GM12878 (cell line): ENCODE results near the gene GABARAPL2. TPM values are rescaled to one million over a fixed set of nuclear protein-coding genes. Genes with fewer than 3 reads are reported as not detected.
"Not testable (repeated sequence)": the region's sequence is repeated elsewhere in the genome, so short reads cannot be mapped to it uniquely, and the experiment has no call there.

ENCODE experiments used
- ATAC-seq: fragments of 200-7000 bp; cut with Tn5 transposase; 3 replicates; pipeline ENCODE4 v1.9.1; 2020; ENCODE audit warnings: mild to moderate bottlenecking, moderate library complexity
- BruUV-seq: library from RNA; stranded (reverse); fragments of 400-500 nt; replicated peaks from 2 replicates; lab custom pipeline; 2021; lab: Mats Ljungman, UMichigan
- CTCF ChIA-PET: fragments of 300-600 bp; sonication (Branson Sonifier 250); formaldehyde crosslinking; extraction: SDS; loops from one replicate; lab custom pipeline; 2021; ENCODE audit warnings: inconsistent platforms; lab: Yijun Ruan, JAX
- POLR2A ChIA-PET: fragments of 350-600 bp; formaldehyde crosslinking; extraction: SDS; loops from one replicate; lab custom pipeline; 2021; ENCODE audit warnings: inconsistent platforms; lab: Charles Lee
- RAD21 ChIA-PET: fragments of 300-600 bp; sonication (Branson Sonifier 250); formaldehyde crosslinking; loops from one replicate; lab custom pipeline; 2023; ENCODE audit warnings: antibody characterized with exemption; ENCODE audit not compliant: unreplicated experiment; lab: Charles Lee
- SMC1A ChIA-PET: fragments of 300-600 bp; sonication (Branson Sonifier 250); formaldehyde crosslinking; loops from one replicate; lab custom pipeline; 2023; ENCODE audit not compliant: unreplicated experiment, uncharacterized antibody; lab: Charles Lee
- DNase-seq: peaks from one replicate; pipeline ENCODE4 v3.0.0-alpha.2; 2011; ENCODE audit warnings: low read depth, low spot score
- FAIRE-seq: peaks from 3 replicates; lab custom pipeline; 2011; peaks lifted over from hg19 to GRCh38; lab: Jason Lieb, UNC
- H2AFZ ChIP-seq: 2 replicates; pipeline ENCODE4 v1.6.0; 2011; ENCODE audit warnings: low read depth, low read length, control low read depth; ENCODE audit not compliant: control insufficient read depth
- H3K27ac ChIP-seq: 2 replicates; pipeline ENCODE4 v1.5.1; 2011; ENCODE audit warnings: control low read depth; ENCODE audit not compliant: control insufficient read depth, insufficient read depth
- H3K27me3 ChIP-seq, 2 experiments: replicated peaks in 1 of 2; 2 replicates each; pipeline versions ENCODE4 v1.6.0 to v1.6.1; 2011; ENCODE audit warnings: low read length in 1 of 2; ENCODE audit not compliant: control insufficient read depth in 2 of 2, insufficient read depth in 2 of 2
- H3K36me3 ChIP-seq, 2 experiments: 2 replicates each; pipeline ENCODE4 v1.5.1; 2011; ENCODE audit warnings: low read length in 1 of 2; ENCODE audit not compliant: control insufficient read depth in 2 of 2, insufficient read depth in 2 of 2
- H3K4me1 ChIP-seq: 2 replicates; pipeline ENCODE4 v1.6.1; 2011; ENCODE audit warnings: mild to moderate bottlenecking, low read length, moderate library complexity, mixed read lengths; ENCODE audit not compliant: control insufficient read depth, insufficient read depth
- H3K4me2 ChIP-seq: 2 replicates; pipeline ENCODE4 v1.6.0; 2011; ENCODE audit warnings: control low read depth; ENCODE audit not compliant: control insufficient read depth, insufficient read depth
- H3K4me3 ChIP-seq: fragments of 200-600 bp; sonication (generic); 2 replicates; pipeline ENCODE4 v1.5.1; 2016
- H3K79me2 ChIP-seq: 2 replicates; pipeline ENCODE4 v1.6.0; 2011; ENCODE audit warnings: low read length; ENCODE audit not compliant: control insufficient read depth, insufficient read depth
- H3K9ac ChIP-seq: 2 replicates; pipeline ENCODE4 v1.8.0; 2011; ENCODE audit warnings: low read length, control low read depth, mixed read lengths; ENCODE audit not compliant: control insufficient read depth, insufficient read depth
- H3K9me3 ChIP-seq: replicated peaks from 3 replicates; pipeline ENCODE4 v1.5.1; 2011; ENCODE audit warnings: mild to moderate bottlenecking, low read length; ENCODE audit not compliant: control insufficient read depth, insufficient read depth
- H4K20me1 ChIP-seq: 2 replicates; pipeline ENCODE4 v1.6.0; 2011; ENCODE audit not compliant: control insufficient read depth, insufficient read depth
- FOXM1 ChIP-seq: IDR thresholded peaks from 2 replicates; pipeline ENCODE4 v1.6.1; 2012; ENCODE audit warnings: low read depth, mild to moderate bottlenecking, inconsistent platforms, low read length, moderate library complexity
- IRF3 ChIP-seq: fragments of 450-650 bp; IDR thresholded peaks from 2 replicates; pipeline ENCODE4 v1.6.1; 2014; ENCODE audit warnings: mild to moderate bottlenecking
- JUNB ChIP-seq: IDR thresholded peaks from 2 replicates; pipeline ENCODE4 v1.6.1; 2016; ENCODE audit warnings: antibody characterized with exemption, mild to moderate bottlenecking
- JUND ChIP-seq: IDR thresholded peaks from 2 replicates; pipeline ENCODE4 v1.6.1; 2012; ENCODE audit warnings: low read depth, mild to moderate bottlenecking, low read length, improper control_type of control experiment, moderate library complexity
- MTA3 ChIP-seq: IDR thresholded peaks from 2 replicates; pipeline ENCODE4 v1.6.1; 2012; ENCODE audit warnings: low read length, inconsistent platforms, borderline replicate concordance
- NRF1 ChIP-seq: conservative IDR thresholded peaks from 2 replicates; pipeline ENCODE4 v1.6.1; 2011; ENCODE audit warnings: mild to moderate bottlenecking, low read depth, low read length, improper control_type of control experiment
- PBX3 ChIP-seq: IDR thresholded peaks from 2 replicates; pipeline ENCODE4 v1.6.1; 2011; ENCODE audit warnings: mild to moderate bottlenecking, low read depth, low read length, moderate library complexity; ENCODE audit not compliant: insufficient replicate concordance
- RCOR1 ChIP-seq: conservative IDR thresholded peaks from 2 replicates; pipeline ENCODE4 v1.6.1; 2012; ENCODE audit warnings: low read depth, low read length, improper control_type of control experiment
- ZNF24 ChIP-seq: fragments of 450-650 bp; IDR thresholded peaks from 2 replicates; pipeline ENCODE4 v1.6.1; 2017; ENCODE audit warnings: antibody characterized with exemption, mild to moderate bottlenecking
- ZNF384 ChIP-seq: IDR thresholded peaks from 2 replicates; pipeline ENCODE4 v1.6.1; 2012; ENCODE audit warnings: low read depth, mild to moderate bottlenecking, low read length, improper control_type of control experiment, borderline replicate concordance
- ZZZ3 ChIP-seq: IDR thresholded peaks from 2 replicates; pipeline ENCODE4 v1.6.1; 2011; ENCODE audit warnings: low read depth; ENCODE audit not compliant: control insufficient read depth, insufficient read length
- WGBS: methylation state at CpG from one replicate; pipeline ENCODE4 v1.1.6; 2016; ENCODE audit warnings: low lambda C conversion rate; ENCODE audit not compliant: insufficient replicate concordance, insufficient coverage; ENCODE audit errors: missing lambda C conversion rate; 5-methylcytosine and 5-hydroxymethylcytosine counted together
- in situ Hi-C: fragments of 300-500 bp; cut with MboI; formaldehyde crosslinking; loops from 9 replicates; pipeline ENCODE4 v1.14.3; 2018; ENCODE audit warnings: mixed read lengths
- intact Hi-C: fragments of 100-400 bp; cut with micrococcal nuclease; formaldehyde crosslinking; loops from one replicate; pipeline ENCODE4 v1.14.2; 2022; ENCODE audit not compliant: unreplicated experiment
- polyA plus RNA-seq, 11 experiments: library from polyadenylated mRNA; depleted of rRNA in 4 of 11; unstranded in 6 of 11; stranded (reverse) in 5 of 11; fragments of >200 nt; fragmentation: Nextera tagmentation in 4 of 11; fragmentation: Illumina TruSeq in 1 of 11; extraction: Ambion mirVana in 4 of 11; extraction: Trizol in 1 of 11; gene quantifications; 1 replicate in 1 of 11; 2 replicates in 10 of 11; pipeline versions ENCODE4 v1.2.1 to v1.2.3, GENCODE V29; 2011 to 2016; ENCODE audit warnings: inconsistent platforms in 2 of 11, missing spikeins in 2 of 11, low read depth in 1 of 11
- total RNA-seq, 4 experiments: library from RNA; depleted of rRNA in 3 of 4; stranded (reverse); fragments of >200 nt in 3 of 4; fragmentation: Illumina TruSeq in 1 of 4; extraction: Trizol in 1 of 4; gene quantifications; 2 replicates each; pipeline versions ENCODE4 v1.2.1 to v1.2.3, GENCODE V29; 2013 to 2021

Gene GABARAPL2
- total and polyA plus RNA-seq, 10 of the 15 experiments (the other 5 are each of a cell fraction or from before 2014, with no cell fraction given) = 61.9 to 359 (median 128) TPM

- H3K4me2 ChIP-seq = no peak overlapping the region
- H3K4me1 ChIP-seq = no peaks in the 10 kb centered on the region
- RAD21 ChIA-PET = no interaction called here
- TF ChIP-seq IRF3 = no peak
- TF ChIP-seq FOXM1 = no peak
- TF ChIP-seq ZZZ3 = no peak
- no peak for TF ChIP-seq NRF1
- TF ChIP-seq MTA3 = no peak
- no peak for TF ChIP-seq ZNF24
- TF ChIP-seq JUND = no peak
- no peak for TF ChIP-seq ZNF384
- no peak for TF ChIP-seq RCOR1
- no peak for TF ChIP-seq PBX3
- TF ChIP-seq JUNB = no peak
- TF ChIP-seq, all 136 proteins: peak for 0
- H2AFZ ChIP-seq = no peak overlapping the region
- H3K79me2 ChIP-seq = no peaks in the 10 kb centered on the region
- POLR2A ChIA-PET = no interaction called here
- no peak overlapping the region for H3K9ac ChIP-seq
- peaks cover 0 to 5% of the 10 kb centered on the region in 2 experiments; a peak in 1 of 4 replicates for H3K36me3 ChIP-seq
- H3K9me3 ChIP-seq = no peaks in the 10 kb centered on the region
- CTCF ChIA-PET = interaction anchor here (1.5 to 1.9 kb wide), 2 partner anchors 19 to 24 kb away, joined by 5 to 8 read pairs; no protein-coding TSS in a partner anchor
- WGBS = 96% methylated on average over 5 of the region's 5 CpGs
- no peaks in the 10 kb centered on the region for H3K27me3 ChIP-seq
- H3K4me3 ChIP-seq = no peak overlapping the region
- no TSS peak for BruUV-seq
- H3K27ac ChIP-seq = no peak overlapping the region
- no peak for FAIRE-seq
- no peaks in the 10 kb centered on the region for H4K20me1 ChIP-seq
- DNase-seq = no peak
- in situ Hi-C loops (no loop called here), intact Hi-C loops (no loop called here)
- no peak for ATAC-seq
- SMC1A ChIA-PET = no interaction called here
Observed at GRCh38 chr16:75541236-75541635, 24.9 kb upstream of the GABARAPL2 start.

- in situ Hi-C loops, DNase-seq, H3K36me3 ChIP-seq, H3K79me2 ChIP-seq, H3K4me2 ChIP-seq, H4K20me1 ChIP-seq, H2AFZ ChIP-seq, H3K4me3 ChIP-seq, BruUV-seq, H3K27ac ChIP-seq, FAIRE-seq, H3K9ac ChIP-seq, intact Hi-C loops, H3K4me1 ChIP-seq, H3K9me3 ChIP-seq, POLR2A ChIA-PET, ATAC-seq, H3K27me3 ChIP-seq, RAD21 ChIA-PET, SMC1A ChIA-PET: not testable (repeated sequence)
- CTCF ChIA-PET = interaction anchor here (0.5 to 1.1 kb wide), 2 partner anchors 23 to 77 kb away, joined by 3 to 4 read pairs; no protein-coding TSS in a partner anchor
- 85% methylated on average over 8 of the region's 8 CpGs for WGBS
Observed at GRCh38 chr16:75542462-75542861, 23.7 kb upstream of the GABARAPL2 start.
